CD4-positive, alpha-beta T cell (primary cell): ENCODE results near the gene TMC2. TPM values are rescaled to one million over a fixed set of nuclear protein-coding genes. Genes with fewer than 3 reads are reported as not detected.

ENCODE experiments used
- ATAC-seq: fragments of 200-7000 bp; cut with Tn5 transposase; one replicate; pipeline ENCODE4 v1.10.0; 2022; ENCODE audit warnings: mild to moderate bottlenecking; ENCODE audit not compliant: poor library complexity
- CTCF ChIA-PET: fragments of 350-600 bp; sonication (Branson Sonifier 250); formaldehyde crosslinking; loops from one replicate; lab custom pipeline; 2021; ENCODE audit warnings: antibody characterized with exemption, inconsistent platforms; lab: Charles Lee
- POLR2A ChIA-PET: fragments of 350-600 bp; sonication (Branson Sonifier 250); formaldehyde crosslinking; loops from one replicate; lab custom pipeline; 2021; ENCODE audit warnings: antibody characterized with exemption, inconsistent platforms; lab: Charles Lee
- DNase-seq, 14 experiments: peaks; one replicate each; pipeline ENCODE4 v3.0.0-alpha.2; 2013 to 2020; ENCODE audit warnings: mixed read lengths in 2 of 14
- H3K27ac ChIP-seq, 2 donors: one replicate each; pipeline versions ENCODE4 v1.5.1 to v1.7.0; 2013; ENCODE audit warnings: low read length in 2 of 2, low read depth in 1 of 2, mild to moderate bottlenecking in 1 of 2
- H3K27me3 ChIP-seq, 2 experiments: 1 replicate in 1 of 2; 2 replicates in 1 of 2; pipeline versions ENCODE4 v1.6.1 to v1.7.0; 2013; ENCODE audit warnings: low read length in 2 of 2, control low read depth in 1 of 2, mild to moderate bottlenecking in 1 of 2, moderate library complexity in 1 of 2; ENCODE audit not compliant: insufficient read depth in 2 of 2, control insufficient read depth in 1 of 2
- H3K36me3 ChIP-seq: one replicate; pipeline ENCODE4 v1.6.1; 2013; ENCODE audit warnings: low read length, control low read depth; ENCODE audit not compliant: insufficient read depth
- H3K4me1 ChIP-seq: one replicate; pipeline ENCODE4 v1.6.1; 2013; ENCODE audit warnings: low read length, control low read depth; ENCODE audit not compliant: insufficient read depth
- H3K4me3 ChIP-seq: one replicate; pipeline ENCODE4 v1.5.1; 2013; ENCODE audit warnings: mild to moderate bottlenecking, low read length, moderate library complexity
- H3K9me3 ChIP-seq, 2 experiments: 1 replicate in 1 of 2; 2 replicates in 1 of 2; pipeline versions ENCODE4 v1.6.1 to v1.7.0; 2013; ENCODE audit warnings: low read length in 2 of 2, mild to moderate bottlenecking in 2 of 2, control low read depth in 1 of 2, moderate library complexity in 1 of 2; ENCODE audit not compliant: control insufficient read depth in 1 of 2, insufficient read depth in 1 of 2
- H3K27ac Mint-ChIP-seq: one replicate; pipeline ENCODE4 v1.8.0; 2020; ENCODE audit warnings: mixed read lengths
- H3K27me3 Mint-ChIP-seq: one replicate; pipeline ENCODE4 v1.8.0; 2021; ENCODE audit warnings: mixed read lengths
- H3K36me3 Mint-ChIP-seq: one replicate; pipeline ENCODE4 v1.8.0; 2021; ENCODE audit warnings: low read depth, mixed read lengths
- H3K4me1 Mint-ChIP-seq: one replicate; pipeline ENCODE4 v1.8.0; 2021; ENCODE audit warnings: low read depth, mixed read lengths
- H3K4me3 Mint-ChIP-seq: one replicate; pipeline ENCODE4 v1.8.0; 2020; ENCODE audit warnings: mild to moderate bottlenecking, mixed read lengths
- H3K9me3 Mint-ChIP-seq: one replicate; pipeline ENCODE4 v1.8.0; 2020; ENCODE audit warnings: mixed read lengths
- CTCF ChIP-seq: fragments of 200-600 bp; IDR thresholded peaks from one replicate; pipeline ENCODE4 v1.8.0; 2022; ENCODE audit warnings: antibody characterized with exemption, mild to moderate bottlenecking
- intact Hi-C, 2 experiments: fragments of 100-400 bp; cut with DNase I in 1 of 2; cut with micrococcal nuclease in 1 of 2; formaldehyde crosslinking; loops; one replicate each; pipeline versions ENCODE4 v1.15.1 to v1.9.0; 2023 to 2025; cut with DNase I, micrococcal nuclease
- total RNA-seq, 174 experiments: library from RNA in 2 of 174; stranded (reverse) in 2 of 174; gene quantifications; one replicate each; pipeline ENCODE4 v1.2.3 and lab custom pipeline; 2021 to 2026

Gene TMC2
- total RNA-seq, 2 experiments from 2014 or later, result not detected

- TF ChIP-seq CTCF, result no peak
- H3K4me1 Mint-ChIP-seq, result no peaks in the 10 kb centered on the region
- ChIA-PET CTCF (interaction anchor here (0.6 kb wide), 1 partner anchor 322 kb away, joined by 3 read pairs; no protein-coding TSS in a partner anchor), POLR2A (no interaction called here)
- peaks cover 24 to 31% of the 10 kb centered on the region in 2 experiments for H3K27me3 ChIP-seq
- H3K4me3 ChIP-seq, result no peak overlapping the region
- no peaks in the 10 kb centered on the region for H3K36me3 ChIP-seq
- DNase-seq (no peak), ATAC-seq (no peak)
- peaks cover 54% of the 10 kb centered on the region for H3K27me3 Mint-ChIP-seq
- no peaks in the 10 kb centered on the region for H3K9me3 ChIP-seq
- H3K27ac ChIP-seq, result no peak overlapping the region
- no peak overlapping the region for H3K27ac Mint-ChIP-seq
- intact Hi-C loops, result no loop called here
- no peaks in the 10 kb centered on the region for H3K9me3 Mint-ChIP-seq
- no peaks in the 10 kb centered on the region for H3K4me1 ChIP-seq
- H3K36me3 Mint-ChIP-seq, result no peaks in the 10 kb centered on the region
- no peak overlapping the region for H3K4me3 Mint-ChIP-seq
Observed at GRCh38 chr20:2576317-2576727, 39.9 kb downstream of the TMC2 start.

- H3K9me3 ChIP-seq, result no peaks in the 10 kb centered on the region
- ChIA-PET POLR2A (no interaction called here), CTCF (interaction anchor here (0.6 kb wide), 1 partner anchor 39 kb away, joined by 3 read pairs; no protein-coding TSS in a partner anchor)
- H3K27me3 Mint-ChIP-seq, result peaks cover 61% of the 10 kb centered on the region
- H3K27ac ChIP-seq, result no peak overlapping the region
- H3K36me3 ChIP-seq, result no peaks in the 10 kb centered on the region
- no peaks in the 10 kb centered on the region for H3K36me3 Mint-ChIP-seq
- intact Hi-C loops, result no loop called here
- H3K27ac Mint-ChIP-seq, result no peak overlapping the region
- no peak overlapping the region for H3K4me3 Mint-ChIP-seq
- TF ChIP-seq CTCF, result no peak
- no peaks in the 10 kb centered on the region for H3K9me3 Mint-ChIP-seq
- no peak overlapping the region for H3K4me3 ChIP-seq
- no peak for ATAC-seq
- no peak for DNase-seq
- no peaks in the 10 kb centered on the region for H3K4me1 ChIP-seq
- peaks cover 28 to 30% of the 10 kb centered on the region in 2 experiments for H3K27me3 ChIP-seq
- no peaks in the 10 kb centered on the region for H3K4me1 Mint-ChIP-seq
Observed at GRCh38 chr20:2578475-2579192, 42.3 kb downstream of the TMC2 start.

- no peaks in the 10 kb centered on the region for H3K9me3 ChIP-seq
- H3K4me3 Mint-ChIP-seq, result no peak overlapping the region
- H3K27ac ChIP-seq, result no peak overlapping the region
- peaks cover 23% of the 10 kb centered on the region for H3K27me3 Mint-ChIP-seq
- CTCF ChIA-PET, result no interaction called here
- ATAC-seq (no peak), DNase-seq (no peak)
- no peaks in the 10 kb centered on the region for H3K36me3 ChIP-seq
- H3K4me1 Mint-ChIP-seq, result no peaks in the 10 kb centered on the region
- no peak overlapping the region for H3K4me3 ChIP-seq
- no peak overlapping the region for H3K27ac Mint-ChIP-seq
- no peak for TF ChIP-seq CTCF
- H3K4me1 ChIP-seq, result no peaks in the 10 kb centered on the region
- peaks cover 3 to 12% of the 10 kb centered on the region in 2 experiments for H3K27me3 ChIP-seq
- no peaks in the 10 kb centered on the region for H3K9me3 Mint-ChIP-seq
- intact Hi-C loops, result no loop called here
- POLR2A ChIA-PET, result no interaction called here
- no peaks in the 10 kb centered on the region for H3K36me3 Mint-ChIP-seq
Observed at GRCh38 chr20:2585811-2586210, 49.4 kb downstream of the TMC2 start.
